ENCODE results near the gene KCNJ12.
"Not testable (repeated sequence)": the region's sequence is repeated elsewhere in the genome, so short reads cannot be mapped to it uniquely, and the experiment has no call there.

Gene KCNJ12

DNA sequence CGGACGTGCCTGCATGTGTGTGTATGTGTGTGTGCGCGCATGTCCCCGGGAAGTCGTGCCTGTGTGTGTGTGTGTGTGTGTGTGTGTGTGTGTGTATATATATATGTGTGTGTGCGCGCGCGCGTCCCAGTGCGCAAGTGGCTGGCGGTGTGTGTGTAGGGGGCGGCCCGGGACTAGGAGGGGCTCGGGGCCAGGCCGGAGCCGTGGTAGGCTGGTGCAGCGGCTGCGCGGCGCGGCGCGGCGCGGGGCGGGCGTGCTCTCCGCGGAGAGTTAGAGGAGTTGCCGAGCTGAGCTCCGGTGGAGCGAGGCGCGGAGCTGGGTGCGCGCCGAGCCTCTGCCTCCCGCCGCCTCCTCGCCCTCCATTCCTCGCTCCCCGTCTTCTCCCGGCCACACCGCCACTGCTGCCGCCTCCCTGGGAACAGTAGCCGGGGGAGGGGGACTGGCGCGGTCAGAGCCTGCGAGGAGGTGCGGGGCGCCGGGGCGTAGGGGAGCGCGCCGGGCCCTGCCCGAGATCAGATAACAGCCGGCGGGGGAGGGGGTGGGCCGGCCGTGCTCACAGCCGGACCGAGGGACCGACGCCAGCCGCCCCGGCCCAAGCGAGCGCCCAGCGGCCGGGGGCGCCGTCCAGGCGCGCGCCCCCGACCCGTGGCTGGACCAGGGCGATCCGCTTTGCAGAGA is at the start of gene KCNJ12:
Gene KCNJ12 (plus strand): TSS at position 277 of the 678 bp plus-strand sequence. CDS start 38,986 bp downstream, outside the sequence.
- DNase-seq (ENCODE audit: low read depth): no peak

DNA sequence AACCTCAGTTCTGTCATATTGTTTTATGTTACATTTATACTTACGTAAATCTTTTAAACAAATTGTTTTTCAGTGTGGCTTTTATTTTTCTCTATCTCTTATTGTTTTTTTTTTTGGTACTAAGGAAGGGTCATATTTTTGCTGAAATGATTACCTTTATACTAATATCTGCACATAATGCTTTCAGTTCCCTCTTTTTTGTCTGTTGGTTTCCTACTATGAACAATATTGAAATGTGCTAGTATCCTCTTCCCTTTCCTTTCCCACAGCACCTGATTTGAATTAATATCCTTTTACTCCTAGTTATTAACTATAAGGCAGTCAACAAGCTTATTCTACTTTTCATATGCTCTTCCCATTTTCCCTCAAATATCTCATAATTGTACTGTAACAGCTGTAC is 48.2 kb upstream of the KCNJ12 start:
- not testable (repeated sequence) for DNase-seq (ENCODE audit: low read depth)

DNA sequence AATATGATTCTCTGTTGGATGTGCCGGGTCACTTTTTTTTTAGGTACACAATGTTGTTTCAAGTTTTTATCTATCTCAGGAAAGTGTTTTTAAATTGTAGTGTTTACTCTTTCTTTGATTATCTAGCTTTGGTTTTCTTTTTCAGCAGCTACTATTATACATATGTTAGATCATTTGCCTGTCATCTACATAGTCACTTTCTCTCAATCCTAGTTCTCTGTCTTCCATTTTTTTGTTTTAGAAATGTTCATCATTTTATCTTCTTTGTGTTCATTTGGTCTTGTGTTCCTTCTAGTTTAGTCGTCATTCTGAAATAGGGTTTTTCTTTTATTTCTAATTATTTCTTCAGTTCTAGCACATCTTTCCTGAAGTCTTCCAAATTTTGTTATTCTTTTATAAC is 47.4 kb upstream of the KCNJ12 start:
- DNase-seq (ENCODE audit: low read depth): not testable (repeated sequence)

DNA sequence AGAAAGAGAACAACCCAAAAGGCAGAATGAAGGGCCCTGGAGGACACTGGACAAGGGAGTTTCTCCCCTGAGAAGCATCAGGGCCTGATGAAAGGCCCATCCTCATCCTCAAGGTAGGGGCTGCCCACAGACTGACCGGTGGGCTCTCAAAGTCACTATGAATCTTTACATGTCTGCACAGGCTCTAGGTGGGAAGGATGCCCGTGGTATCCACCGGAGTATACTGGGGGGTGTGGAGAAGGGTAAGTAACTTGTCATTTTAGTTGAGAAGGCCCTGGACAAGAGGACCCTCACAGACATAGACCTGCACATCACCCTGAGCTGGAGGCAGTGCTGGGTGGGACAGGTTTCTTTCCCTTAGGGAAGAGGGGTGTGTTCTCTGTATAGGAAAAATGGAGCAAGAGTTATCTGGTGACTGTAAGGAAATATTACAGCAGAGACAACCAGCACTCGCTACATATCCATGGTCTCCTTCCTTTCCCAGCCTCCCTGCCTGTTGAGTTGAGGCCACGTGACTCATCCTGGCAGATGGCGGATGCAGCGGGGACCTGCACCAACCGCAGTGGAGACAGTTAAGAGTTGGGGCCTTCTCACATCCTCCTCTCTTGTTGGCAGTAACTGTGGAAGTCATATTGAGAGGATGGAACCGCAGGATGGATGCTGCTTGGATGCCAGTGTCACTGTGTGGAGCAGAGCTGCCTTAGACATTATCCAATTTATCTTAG is 45.6 kb upstream of the KCNJ12 start:
- no peak for DNase-seq (ENCODE audit: low read depth)

DNA sequence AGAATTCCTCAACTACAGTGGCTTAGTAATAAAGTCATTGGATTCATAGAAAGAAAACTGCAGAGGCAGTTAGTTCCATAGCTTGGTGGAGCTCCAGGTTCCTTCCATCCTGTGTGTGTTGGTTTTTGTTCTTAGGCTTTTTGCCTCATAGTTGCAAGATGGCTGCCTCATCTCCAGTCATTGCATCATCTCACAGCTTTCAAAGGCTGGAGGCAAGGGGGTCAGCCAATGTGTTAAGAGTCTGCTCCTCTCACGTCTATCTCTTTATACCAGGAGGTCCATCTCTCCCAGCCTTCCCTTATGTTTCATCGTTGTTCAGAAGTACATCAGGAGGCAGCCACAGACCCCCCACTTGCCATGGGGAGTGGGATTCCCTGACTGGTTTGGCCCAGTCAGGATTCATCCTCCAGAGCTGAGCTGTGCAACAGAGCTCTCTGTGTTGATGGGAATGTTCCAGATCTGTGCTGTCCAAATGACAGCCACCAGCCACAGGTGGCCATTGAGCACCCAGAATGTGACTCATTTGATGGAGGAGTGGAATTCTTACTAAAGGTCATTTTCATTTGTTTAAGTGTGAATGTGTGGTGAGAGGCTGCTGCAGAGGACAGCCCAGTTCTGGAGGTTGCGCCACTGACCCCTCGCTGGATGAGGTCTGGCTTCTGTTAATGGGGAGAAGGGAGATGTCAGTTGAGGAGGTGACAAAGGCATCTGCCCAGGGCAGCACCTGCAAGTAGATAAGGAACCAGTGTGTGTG is 39.4 kb upstream of the KCNJ12 start:
- DNase-seq (ENCODE audit: low read depth): not testable (repeated sequence)

DNA sequence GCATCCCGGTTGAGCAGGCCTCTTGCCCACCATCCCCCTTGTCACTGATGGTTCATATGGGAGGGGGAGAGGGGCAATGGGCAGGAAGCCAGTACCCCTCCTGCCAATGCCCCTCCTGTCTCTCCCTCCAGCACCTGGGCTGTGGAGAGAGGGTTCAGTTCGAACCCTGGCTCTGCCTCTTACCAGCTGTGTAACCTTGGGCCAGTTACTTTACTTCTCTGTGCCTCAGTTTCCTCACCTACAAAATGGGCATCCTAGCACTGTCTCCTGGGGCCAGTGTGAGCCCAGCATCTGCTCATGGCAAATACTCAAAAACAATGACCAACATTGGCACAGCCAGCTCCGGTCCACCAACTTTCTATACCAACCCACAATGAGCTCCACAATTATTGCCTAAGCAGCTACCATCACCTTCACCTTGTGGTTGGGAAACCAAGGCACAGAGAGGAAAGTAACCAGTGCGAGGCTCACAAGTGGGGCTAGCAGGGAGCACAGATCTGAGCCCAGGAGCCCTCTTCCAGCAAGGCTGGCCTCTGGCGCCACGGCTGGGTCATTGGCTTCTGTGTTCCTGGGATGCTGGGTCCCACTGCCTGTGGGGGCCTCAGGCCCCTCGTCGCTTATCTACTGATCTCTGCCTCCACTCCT is 38.1 kb upstream of the KCNJ12 start:
- DNase-seq (ENCODE audit: low read depth): not testable (repeated sequence)

DNA sequence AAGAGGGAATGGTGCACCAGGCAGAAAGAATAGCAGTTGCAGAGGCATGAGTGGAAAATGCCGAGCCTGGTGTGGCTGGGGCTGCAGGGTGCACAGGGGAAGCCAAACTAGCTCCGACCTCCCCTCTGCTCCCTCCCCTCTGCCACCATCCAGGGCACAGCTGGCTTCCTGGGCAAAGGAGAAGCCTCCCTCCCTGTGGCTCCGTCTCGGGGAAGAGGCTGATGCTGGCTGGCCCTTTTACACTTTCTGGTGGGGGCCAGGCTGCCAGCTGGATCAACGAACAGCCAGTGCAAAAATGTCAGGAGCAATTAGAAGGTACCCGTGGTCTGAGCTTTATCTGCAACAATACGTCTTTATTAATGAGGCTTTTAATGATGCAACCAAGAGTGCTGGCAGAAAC is 37.1 kb upstream of the KCNJ12 start:
- no peak for DNase-seq (ENCODE audit: low read depth)

DNA sequence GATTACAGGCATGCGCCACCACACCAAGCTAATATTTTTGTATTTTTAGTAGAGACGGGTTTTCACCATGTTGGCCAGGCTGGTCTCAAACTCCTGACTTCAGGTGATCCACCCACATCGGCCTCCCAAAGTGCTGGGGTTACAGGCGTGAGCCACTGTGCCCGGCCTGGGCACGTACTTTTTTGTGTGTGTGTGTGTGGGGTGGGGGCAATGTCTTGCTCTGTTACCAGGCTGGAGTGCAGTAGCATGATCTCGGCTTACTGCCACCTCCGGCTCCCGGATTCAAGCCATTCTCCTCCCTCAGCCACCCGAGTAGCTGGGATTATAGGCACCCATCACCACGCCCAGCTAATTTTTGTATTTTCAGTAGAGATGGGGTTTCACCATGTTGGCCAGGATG is 36.6 kb upstream of the KCNJ12 start:
- not testable (repeated sequence) for DNase-seq (ENCODE audit: low read depth)

DNA sequence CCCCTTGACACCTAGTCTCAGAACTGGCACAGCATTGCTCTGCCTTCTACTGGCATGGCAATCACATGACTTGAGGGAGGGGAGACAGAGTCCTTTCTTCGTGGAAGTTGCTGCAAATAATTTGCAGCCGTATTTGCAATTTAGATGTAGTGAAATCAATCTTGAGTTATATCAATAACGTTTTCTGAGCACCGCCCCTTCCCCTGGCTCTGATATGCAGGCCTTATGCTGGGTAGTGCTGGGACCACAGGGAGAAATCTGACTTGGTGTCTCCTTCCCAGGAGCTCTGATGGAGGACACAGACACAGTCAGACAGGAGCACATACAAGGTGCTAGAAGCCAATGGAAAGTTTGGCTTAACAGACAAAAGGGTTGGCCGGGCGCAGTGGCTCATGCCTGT is 35.8 kb upstream of the KCNJ12 start:
- DNase-seq (ENCODE audit: low read depth): not testable (repeated sequence)

DNA sequence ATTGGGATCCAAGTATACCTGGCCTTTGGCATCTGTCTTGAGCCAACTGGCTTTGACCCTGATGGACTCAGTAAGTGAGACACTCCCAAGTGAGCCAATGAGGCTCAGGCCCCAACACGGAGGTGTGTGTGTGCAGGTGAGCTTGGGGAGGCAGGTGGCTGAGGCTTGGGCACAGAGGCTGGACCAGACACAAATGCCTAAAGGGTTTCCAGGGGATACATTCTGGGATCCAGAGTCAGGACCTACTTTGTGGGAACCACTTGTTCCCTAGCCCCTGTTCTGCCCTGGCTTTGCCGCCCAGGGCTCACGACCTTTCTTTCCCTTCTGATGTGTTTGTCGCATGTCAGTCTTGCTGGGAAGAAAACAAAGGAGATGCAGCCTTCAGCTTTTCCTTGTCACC is 34.9 kb upstream of the KCNJ12 start:
- not testable (repeated sequence) for DNase-seq (ENCODE audit: low read depth)

DNA sequence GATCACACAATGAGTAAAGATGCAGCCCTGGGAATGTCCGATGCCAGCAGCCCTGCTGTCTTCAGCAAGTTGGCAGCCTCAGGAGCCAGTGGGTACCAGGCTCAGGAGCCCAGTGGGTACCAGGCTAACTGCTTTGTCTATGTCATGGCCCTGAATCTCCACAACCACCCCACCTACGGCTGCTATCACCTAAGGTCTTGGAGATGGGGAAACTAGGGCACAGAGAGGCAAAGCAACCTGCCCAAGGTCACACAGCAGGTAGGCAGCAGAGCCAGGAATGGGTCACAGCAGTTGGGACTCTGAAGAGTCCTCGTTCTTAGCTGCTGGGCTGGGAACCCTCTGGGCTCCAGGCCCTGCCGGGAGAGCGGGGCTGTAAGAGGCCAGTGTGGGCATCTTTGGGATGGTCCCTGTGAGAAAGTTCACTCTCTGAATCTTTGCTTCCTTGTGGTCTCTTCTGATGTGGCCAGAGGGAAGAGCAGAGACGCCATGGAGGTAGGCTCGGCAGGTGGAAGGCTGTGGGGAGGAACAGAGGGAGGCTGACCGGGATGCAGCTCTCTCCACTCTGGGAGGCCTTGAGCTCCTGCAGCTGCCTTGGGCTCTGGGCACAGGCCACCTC is 34.1 kb upstream of the KCNJ12 start:
- DNase-seq (ENCODE audit: low read depth): not testable (repeated sequence)

DNA sequence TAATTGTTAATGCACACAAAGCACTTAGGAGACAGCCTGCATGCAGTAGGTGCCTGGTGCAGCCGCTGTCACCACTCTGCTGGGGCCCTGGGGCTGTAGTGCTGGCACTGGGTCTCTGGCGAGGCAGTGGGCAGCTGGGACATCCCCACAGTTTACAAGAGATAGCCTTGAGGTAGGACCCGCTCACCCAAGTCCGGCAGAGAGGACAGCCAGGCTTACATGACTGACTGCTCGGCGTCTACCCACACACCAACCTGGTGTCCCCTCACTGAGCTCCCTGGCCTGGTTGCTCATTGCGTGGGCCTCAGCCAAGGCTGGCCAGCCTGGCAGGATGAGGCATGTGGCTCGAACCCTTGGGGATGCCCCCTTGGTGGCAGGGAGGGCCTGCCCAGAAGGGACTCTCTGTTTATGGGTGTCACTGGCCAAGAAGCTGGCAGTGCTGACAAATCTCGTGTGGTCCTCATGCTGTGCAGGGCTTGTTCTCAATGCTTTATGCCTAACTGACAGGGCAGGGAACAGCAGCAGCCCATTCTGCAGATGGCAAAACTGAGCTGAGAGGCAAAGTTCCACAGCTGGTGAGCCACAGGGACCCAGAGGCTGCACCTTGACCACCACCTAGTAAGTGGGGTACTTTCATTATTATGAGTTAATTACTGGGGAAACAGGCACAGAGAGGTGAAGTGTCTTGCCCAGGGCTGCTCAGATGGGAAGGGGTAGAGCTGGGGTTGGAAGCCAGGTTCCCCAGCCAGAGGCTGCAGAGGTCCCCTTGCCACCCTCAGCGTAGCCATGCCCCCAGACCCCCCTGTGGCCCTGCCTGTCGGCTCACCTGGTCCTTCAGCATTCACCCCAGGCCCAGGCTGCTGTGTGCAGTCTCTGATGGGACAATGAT is 32.9 kb upstream of the KCNJ12 start:
- not testable (repeated sequence) for DNase-seq (ENCODE audit: low read depth)

DNA sequence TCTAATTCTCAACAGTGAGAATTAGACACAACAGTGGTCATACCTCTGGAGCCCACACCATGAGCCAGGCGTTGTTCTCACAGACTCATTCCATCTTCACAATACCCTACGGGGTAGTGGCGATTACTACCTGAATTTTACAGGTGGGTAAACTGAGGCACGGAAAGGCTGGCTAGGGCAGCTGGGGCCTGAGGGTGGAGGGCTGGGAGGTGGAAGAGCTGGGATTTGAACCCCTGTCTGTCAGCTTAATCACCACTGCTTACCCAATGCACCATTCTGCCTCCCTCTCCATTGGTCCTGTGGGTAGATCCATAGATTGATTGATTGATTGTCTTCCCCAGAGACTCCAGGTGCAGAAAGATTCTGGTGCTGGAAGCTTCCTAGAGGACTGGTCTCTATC is 31.4 kb upstream of the KCNJ12 start:
- not testable (repeated sequence) for DNase-seq (ENCODE audit: low read depth)

DNA sequence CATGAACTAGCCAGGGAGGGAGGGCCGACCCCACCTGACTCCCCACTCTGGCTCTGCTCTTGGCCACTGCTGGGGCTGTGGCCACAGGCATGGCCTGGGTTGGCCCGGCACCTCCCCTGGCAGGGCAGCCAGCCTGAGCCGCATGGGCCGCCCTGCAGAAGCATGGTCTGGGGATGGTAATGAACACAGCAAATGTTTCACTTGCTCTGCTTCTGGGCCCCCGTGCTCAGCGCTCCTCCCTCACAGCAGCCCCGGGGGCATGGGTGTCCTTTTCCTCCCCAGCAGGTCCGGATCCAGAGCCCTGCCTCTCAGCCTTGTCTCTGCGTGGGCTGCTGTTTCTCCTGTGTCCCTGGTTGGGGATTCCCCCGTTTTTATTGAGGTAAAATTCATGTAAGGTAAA is 30.9 kb upstream of the KCNJ12 start:
- DNase-seq (ENCODE audit: low read depth): no peak

DNA sequence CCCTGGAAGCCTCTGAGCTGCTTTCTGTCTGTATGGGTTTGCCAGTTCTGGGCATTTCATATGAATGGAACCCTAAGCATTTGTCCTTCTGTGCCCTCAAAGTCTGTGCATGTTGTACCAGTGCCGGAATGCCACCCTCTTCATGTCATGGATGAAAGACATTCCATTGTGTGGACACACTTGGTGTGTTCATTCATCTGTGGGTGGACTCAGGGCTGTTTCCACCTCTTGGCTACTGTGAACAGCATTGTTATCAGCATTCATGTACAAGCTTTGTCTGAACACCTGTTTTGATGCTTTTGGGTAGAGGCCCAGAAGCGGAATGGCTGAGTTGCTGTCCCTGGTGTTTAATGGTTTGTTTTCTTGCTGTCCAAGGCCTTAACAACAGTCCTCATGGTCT is 30.1 kb upstream of the KCNJ12 start:
- not testable (repeated sequence) for DNase-seq (ENCODE audit: low read depth)

DNA sequence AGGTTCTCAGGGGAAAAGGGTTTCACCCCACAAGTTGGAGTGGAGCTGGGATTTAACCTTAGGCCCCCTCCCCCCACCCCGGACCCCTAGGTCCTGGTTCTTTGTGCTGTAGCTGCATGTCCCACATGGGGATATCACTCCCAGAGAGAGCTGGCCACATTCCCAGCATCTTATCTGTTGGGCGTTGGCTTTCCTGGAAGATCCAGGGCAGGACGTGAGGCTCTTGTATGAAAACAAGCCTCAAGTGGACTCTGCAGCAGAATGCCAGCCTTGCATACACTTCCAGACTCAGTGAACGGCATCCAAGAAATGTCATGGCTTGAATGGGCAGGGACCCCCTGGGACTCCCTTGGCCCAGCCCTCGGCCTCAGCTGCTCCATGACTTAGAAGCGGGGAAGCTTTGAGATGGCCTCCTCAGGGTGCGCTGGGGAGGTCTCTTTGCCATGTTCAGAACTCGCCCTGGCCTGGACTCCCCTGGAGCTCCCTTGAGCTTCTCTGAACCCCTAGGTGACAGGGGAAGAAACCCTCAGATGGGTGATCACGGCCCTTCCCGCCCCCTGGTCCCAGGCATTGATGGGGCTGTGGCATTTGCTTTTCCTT is 29.4 kb upstream of the KCNJ12 start:
- DNase-seq (ENCODE audit: low read depth): not testable (repeated sequence)

DNA sequence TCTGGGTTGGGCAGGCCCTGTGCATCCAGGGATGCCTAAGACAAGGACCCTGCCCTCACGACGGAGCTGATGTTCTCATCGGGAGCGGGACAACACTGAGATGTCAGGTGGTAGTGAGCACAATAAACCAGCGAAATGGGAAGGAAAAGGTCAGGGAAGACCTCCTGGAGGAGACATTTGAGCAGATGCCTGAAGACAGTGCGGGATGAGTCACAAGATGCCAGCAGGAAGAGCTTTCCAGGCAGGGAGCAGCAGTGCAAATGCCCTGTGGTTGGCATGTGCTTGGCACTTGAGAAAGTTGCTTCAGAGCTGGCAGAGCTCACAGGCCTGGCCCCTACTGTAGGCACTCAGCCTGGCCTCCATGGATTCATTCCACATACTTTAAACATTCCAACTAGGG is 28.5 kb upstream of the KCNJ12 start:
- not testable (repeated sequence) for DNase-seq (ENCODE audit: low read depth)

DNA sequence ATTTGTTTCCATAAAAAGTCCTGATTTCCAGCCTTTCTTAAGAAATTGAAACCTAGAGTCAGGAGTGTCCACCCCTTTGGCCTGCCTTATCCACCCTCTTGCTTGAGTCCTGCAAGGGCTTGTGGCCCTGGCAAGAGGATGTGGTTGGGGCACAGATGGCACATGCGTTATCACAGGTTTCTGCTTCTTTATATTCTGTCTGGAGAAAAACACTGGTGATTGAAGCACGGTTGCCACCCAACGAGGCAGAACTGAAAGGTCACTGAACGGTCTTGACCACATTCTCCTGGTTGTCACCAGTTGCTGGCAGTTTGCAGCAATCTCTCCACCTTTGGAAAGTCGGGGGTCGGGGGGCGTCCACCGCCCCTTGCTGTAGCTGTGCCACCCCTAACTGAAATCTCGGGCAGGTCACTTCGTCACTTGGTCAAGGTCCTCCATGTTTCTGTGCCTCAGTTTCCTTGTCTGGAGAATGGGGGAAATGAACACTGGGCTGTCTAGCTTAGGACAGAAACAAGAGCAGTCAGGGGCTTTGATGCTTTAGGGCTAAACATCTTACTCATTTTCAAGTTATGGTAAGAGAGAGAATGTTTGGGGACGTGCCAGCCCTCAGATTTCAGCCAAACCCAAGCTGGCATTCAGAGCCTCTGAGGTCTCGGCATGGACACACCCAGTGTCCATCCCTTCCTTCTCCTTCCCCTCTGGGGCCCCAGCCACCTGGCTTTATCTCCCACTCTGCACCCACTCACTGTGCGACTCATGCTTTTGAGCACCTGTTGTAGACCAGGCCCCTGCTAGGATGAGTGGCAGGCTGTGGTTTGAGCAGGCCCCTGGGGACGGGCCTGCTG is 27.9 kb upstream of the KCNJ12 start:
- not testable (repeated sequence) for DNase-seq (ENCODE audit: low read depth)

DNA sequence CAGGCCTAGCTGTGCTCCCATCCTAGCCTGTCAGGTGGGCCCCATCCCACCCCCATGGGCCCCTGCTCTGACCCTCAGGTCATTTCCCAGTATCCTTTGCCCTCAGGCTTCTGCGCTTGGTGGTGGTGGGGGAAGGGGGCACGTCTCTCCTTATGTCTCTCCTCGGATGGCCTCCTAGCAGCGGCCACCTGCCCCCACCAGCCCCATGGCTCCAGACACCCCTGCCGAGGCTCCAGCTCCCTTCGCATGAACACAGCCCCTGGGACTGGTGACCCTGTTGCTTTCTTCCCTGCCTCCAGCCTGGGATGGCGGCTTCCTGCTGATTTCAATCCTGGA is 27.3 kb upstream of the KCNJ12 start:
- not testable (repeated sequence) for DNase-seq (ENCODE audit: low read depth)

All from activated T-cell treated with anti-CD3 and anti-CD28 coated beads for 48 hours (primary cell).